Osteoblast (primary cell): Measurements from ENCODE around the gene LZTS3. TPM values are rescaled to one million over a fixed set of nuclear protein-coding genes. Genes with fewer than 3 reads are reported as not detected.
"Not testable (repeated sequence)": the region's sequence is repeated elsewhere in the genome, so short reads cannot be mapped to it uniquely, and the experiment has no call there.

Experiments used
- DNase-seq: peaks from one replicate; pipeline ENCODE4 v3.0.0; 2011; ENCODE audit warnings: low spot score, mixed read lengths; ENCODE audit not compliant: insufficient read length; ENCODE audit errors: missing footprints
- H2AFZ ChIP-seq: 2 replicates; pipeline ENCODE4 v1.6.0; 2011; ENCODE audit warnings: mild to moderate bottlenecking, low read length
- H3K27ac ChIP-seq: 2 replicates; pipeline ENCODE4 v1.5.1; 2011; ENCODE audit warnings: mild to moderate bottlenecking, low read depth, low read length, moderate library complexity
- H3K27me3 ChIP-seq: 2 replicates; pipeline ENCODE4 v1.6.0; 2012; ENCODE audit warnings: mild to moderate bottlenecking, control low read depth, inconsistent platforms, low read length, moderate library complexity; ENCODE audit not compliant: insufficient read depth
- H3K36me3 ChIP-seq: 2 replicates; pipeline ENCODE4 v1.5.1; 2011; ENCODE audit warnings: mild to moderate bottlenecking, low read length, control low read depth, moderate library complexity; ENCODE audit not compliant: insufficient read depth
- H3K4me1 ChIP-seq: 2 replicates; pipeline ENCODE4 v1.5.1; 2011; ENCODE audit warnings: mild to moderate bottlenecking, low read length, control low read depth, moderate library complexity; ENCODE audit not compliant: insufficient read depth
- H3K4me2 ChIP-seq: 2 replicates; pipeline ENCODE4 v1.6.0; 2011; ENCODE audit warnings: mild to moderate bottlenecking, low read length; ENCODE audit not compliant: insufficient read depth
- H3K4me3 ChIP-seq: fragments of 200-600 bp; sonication (generic); 3 replicates; pipeline ENCODE4 v1.5.1; 2012; ENCODE audit warnings: mild to moderate bottlenecking, low read length, inconsistent platforms; ENCODE audit not compliant: insufficient read depth
- H3K79me2 ChIP-seq: 2 replicates; pipeline ENCODE4 v1.6.0; 2012; ENCODE audit warnings: mild to moderate bottlenecking, low read length, control low read depth, inconsistent platforms; ENCODE audit not compliant: insufficient read depth
- H3K9me3 ChIP-seq: 2 replicates; pipeline ENCODE4 v1.5.1; 2011; ENCODE audit warnings: low read depth, low read length, control low read depth
- H4K20me1 ChIP-seq: 2 replicates; pipeline ENCODE4 v1.6.0; 2012; ENCODE audit warnings: mild to moderate bottlenecking, low read length, control low read depth; ENCODE audit not compliant: insufficient read depth
- total RNA-seq: library from RNA; depleted of rRNA; stranded (reverse); fragments of >200 nt; gene quantifications from 2 replicates; pipeline ENCODE4 v1.2.3, GENCODE V29; 2012
- TF ChIP-seq, protein P1 (sequence below): IDR thresholded peaks from 2 replicates; pipeline ENCODE4 v1.5.1; 2011; ENCODE audit warnings: mild to moderate bottlenecking, low read depth, low read length, moderate library complexity; ENCODE audit errors: extremely low read depth

Gene LZTS3
- total RNA-seq, 1 donor = 3.6 TPM

- H3K9me3 ChIP-seq = no peaks in the 10 kb centered on the region
- peaks cover 55% of the 10 kb centered on the region for H4K20me1 ChIP-seq
- no peak overlapping the region for H3K4me3 ChIP-seq
- DNase-seq = peak; percentile 91
- H3K27me3 ChIP-seq = no peaks in the 10 kb centered on the region
- H3K79me2 ChIP-seq = peaks cover 77% of the 10 kb centered on the region
- peaks cover 8% of the 10 kb centered on the region for H3K36me3 ChIP-seq
- H3K27ac ChIP-seq = no peak overlapping the region
- TF ChIP-seq, protein P1, sequence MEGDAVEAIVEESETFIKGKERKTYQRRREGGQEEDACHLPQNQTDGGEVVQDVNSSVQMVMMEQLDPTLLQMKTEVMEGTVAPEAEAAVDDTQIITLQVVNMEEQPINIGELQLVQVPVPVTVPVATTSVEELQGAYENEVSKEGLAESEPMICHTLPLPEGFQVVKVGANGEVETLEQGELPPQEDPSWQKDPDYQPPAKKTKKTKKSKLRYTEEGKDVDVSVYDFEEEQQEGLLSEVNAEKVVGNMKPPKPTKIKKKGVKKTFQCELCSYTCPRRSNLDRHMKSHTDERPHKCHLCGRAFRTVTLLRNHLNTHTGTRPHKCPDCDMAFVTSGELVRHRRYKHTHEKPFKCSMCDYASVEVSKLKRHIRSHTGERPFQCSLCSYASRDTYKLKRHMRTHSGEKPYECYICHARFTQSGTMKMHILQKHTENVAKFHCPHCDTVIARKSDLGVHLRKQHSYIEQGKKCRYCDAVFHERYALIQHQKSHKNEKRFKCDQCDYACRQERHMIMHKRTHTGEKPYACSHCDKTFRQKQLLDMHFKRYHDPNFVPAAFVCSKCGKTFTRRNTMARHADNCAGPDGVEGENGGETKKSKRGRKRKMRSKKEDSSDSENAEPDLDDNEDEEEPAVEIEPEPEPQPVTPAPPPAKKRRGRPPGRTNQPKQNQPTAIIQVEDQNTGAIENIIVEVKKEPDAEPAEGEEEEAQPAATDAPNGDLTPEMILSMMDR = no peak
- H2AFZ ChIP-seq = no peak overlapping the region
- H3K4me1 ChIP-seq = peaks cover 19% of the 10 kb centered on the region
- peak overlapping the region; percentile 8 for H3K4me2 ChIP-seq
Observed at GRCh38 chr20:3156811-3157619, 16.3 kb downstream of the LZTS3 start.

- not testable (repeated sequence) for H3K4me3 ChIP-seq, H3K9me3 ChIP-seq, H3K4me1 ChIP-seq, H3K27ac ChIP-seq, H3K4me2 ChIP-seq, H2AFZ ChIP-seq, H3K27me3 ChIP-seq
- H4K20me1 ChIP-seq = peaks cover 72% of the 10 kb centered on the region
- H3K79me2 ChIP-seq = peaks cover 96% of the 10 kb centered on the region
- peaks cover 25% of the 10 kb centered on the region for H3K36me3 ChIP-seq
- DNase-seq = peak; percentile 37
Observed at GRCh38 chr20:3152057-3152644, 21.2 kb downstream of the LZTS3 start.

GRCh38 chr20:3150908-3151307 lies 22.4 kb downstream of the LZTS3 start:
- Histone ChIP-seq H2AFZ (no peak overlapping the region), H4K20me1 (peaks cover 72% of the 10 kb centered on the region)

DNA sequence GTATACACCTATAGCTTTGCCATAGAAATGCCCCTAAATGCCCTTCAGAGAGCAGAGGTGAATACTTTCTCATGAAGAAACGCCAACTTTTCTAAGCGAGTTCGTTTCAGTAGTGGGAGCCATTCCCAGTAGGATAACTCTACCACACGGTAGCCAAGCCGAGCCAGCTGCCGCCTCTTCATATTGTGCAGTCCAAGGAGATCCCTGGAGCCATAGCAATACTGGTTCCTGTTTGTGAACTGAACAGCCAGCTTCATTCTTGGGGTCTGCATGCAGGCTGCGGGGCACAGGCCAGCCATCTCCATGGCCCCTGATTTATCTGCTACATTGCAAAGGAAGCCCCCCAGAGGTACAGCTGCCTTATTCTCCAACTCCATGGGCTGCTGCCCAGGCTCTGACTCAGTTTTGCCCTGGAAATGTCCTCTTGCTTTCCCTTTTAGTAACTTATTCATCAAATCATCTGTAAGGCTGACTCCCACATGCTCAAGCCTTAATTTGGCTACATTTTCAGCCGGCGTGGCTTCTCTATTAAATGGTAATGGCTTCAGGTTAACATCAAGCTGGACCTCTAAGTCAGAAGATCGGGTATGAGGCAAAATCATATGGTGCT lies 26.5 kb downstream of the LZTS3 start:
- H3K4me3 ChIP-seq = no peak overlapping the region
- peaks cover 58% of the 10 kb centered on the region for H4K20me1 ChIP-seq
- TF ChIP-seq, protein P1 = no peak
- peak; percentile 49 for DNase-seq
- H3K27me3 ChIP-seq = no peaks in the 10 kb centered on the region
- H3K36me3 ChIP-seq = peaks cover 21% of the 10 kb centered on the region
- no peak overlapping the region for H3K4me2 ChIP-seq
- H3K27ac ChIP-seq = no peak overlapping the region
- H3K79me2 ChIP-seq = peaks cover 92% of the 10 kb centered on the region
- H3K9me3 ChIP-seq = no peaks in the 10 kb centered on the region
- H2AFZ ChIP-seq = no peak overlapping the region
- no peaks in the 10 kb centered on the region for H3K4me1 ChIP-seq

More at GRCh38 chr20:3150908-3151307, 22.4 kb downstream of the LZTS3 start:
- TF ChIP-seq, protein P1 = no peak
- Histone ChIP-seq H3K4me3 (no peak overlapping the region), H3K4me1 (no peaks in the 10 kb centered on the region), H3K27ac (no peak overlapping the region), H3K9me3 (no peaks in the 10 kb centered on the region), H3K79me2 (peaks cover 95% of the 10 kb centered on the region), H3K4me2 (no peak overlapping the region), H3K27me3 (no peaks in the 10 kb centered on the region), H3K36me3 (peaks cover 28% of the 10 kb centered on the region)
- peak; percentile 3 for DNase-seq
